Ishikawa (cell line): ENCODE data around the gene ABCC1.

Experiments
- CEBPB ChIP-seq: IDR thresholded peaks from 2 replicates; pipeline ENCODE4 v1.6.1; 2012
- CREB1 ChIP-seq: IDR thresholded peaks from 2 replicates; pipeline ENCODE4 v1.6.1; 2012; ENCODE audit warnings: low read depth
- EGR1 ChIP-seq: IDR thresholded peaks from 2 replicates; pipeline ENCODE4 v1.6.1; 2012
- EP300 ChIP-seq: IDR thresholded peaks from 2 replicates; pipeline ENCODE4 v1.6.1; 2012; ENCODE audit warnings: borderline replicate concordance
- FOXM1 ChIP-seq: IDR thresholded peaks from 2 replicates; pipeline ENCODE4 v1.6.1; 2012; ENCODE audit warnings: low read depth, borderline replicate concordance
- MAX ChIP-seq: IDR thresholded peaks from 2 replicates; pipeline ENCODE4 v1.6.1; 2012
- NFIC ChIP-seq: IDR thresholded peaks from 2 replicates; pipeline ENCODE4 v1.6.1; 2012
- RAD21 ChIP-seq: IDR thresholded peaks from 2 replicates; pipeline ENCODE4 v1.6.1; 2012; ENCODE audit warnings: low read depth
- REST ChIP-seq: IDR thresholded peaks from 2 replicates; pipeline ENCODE4 v1.6.1; 2012; ENCODE audit warnings: low read depth, mild to moderate bottlenecking
- TAF1 ChIP-seq: IDR thresholded peaks from 2 replicates; pipeline ENCODE4 v1.6.1; 2012; ENCODE audit warnings: low read depth, mild to moderate bottlenecking
- TCF12 ChIP-seq: IDR thresholded peaks from 2 replicates; pipeline ENCODE4 v1.6.1; 2012; ENCODE audit warnings: low read depth
- TEAD4 ChIP-seq: IDR thresholded peaks from 2 replicates; pipeline ENCODE4 v1.6.1; 2012
- USF1 ChIP-seq: IDR thresholded peaks from 2 replicates; pipeline ENCODE4 v1.6.1; 2012
- YY1 ChIP-seq: IDR thresholded peaks from 2 replicates; pipeline ENCODE4 v1.6.1; 2012; ENCODE audit warnings: low read depth
- ZBTB7A ChIP-seq: IDR thresholded peaks from 2 replicates; pipeline ENCODE4 v1.6.1; 2012; ENCODE audit warnings: low read depth

The ABCC1 gene

DNA sequence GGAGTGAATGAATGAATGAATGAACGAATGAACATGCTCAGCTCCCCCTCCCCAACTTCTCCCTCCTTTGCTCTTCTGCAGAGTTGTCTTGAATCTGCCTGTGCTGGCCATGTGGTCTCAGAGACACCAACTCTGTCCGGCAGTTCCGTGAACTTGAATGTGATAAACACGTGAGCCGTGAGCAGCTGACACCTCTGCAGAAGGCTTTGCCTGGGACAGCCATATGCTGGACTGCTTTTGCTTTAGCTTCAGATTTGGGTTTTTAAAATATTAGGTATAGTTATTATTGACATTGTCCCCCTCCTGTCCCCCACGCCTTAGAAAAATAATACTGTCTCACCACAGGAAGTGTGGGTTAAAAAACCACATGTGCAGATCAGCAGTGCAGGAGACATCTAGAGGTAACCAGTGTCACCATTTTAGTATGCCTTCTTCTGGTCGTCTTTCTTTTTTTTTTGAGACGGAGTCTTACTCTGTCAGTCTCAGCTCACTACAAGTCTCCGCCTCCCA is 83.8 kb downstream of the ABCC1 start:
- no peak for TF ChIP-seq EP300

DNA sequence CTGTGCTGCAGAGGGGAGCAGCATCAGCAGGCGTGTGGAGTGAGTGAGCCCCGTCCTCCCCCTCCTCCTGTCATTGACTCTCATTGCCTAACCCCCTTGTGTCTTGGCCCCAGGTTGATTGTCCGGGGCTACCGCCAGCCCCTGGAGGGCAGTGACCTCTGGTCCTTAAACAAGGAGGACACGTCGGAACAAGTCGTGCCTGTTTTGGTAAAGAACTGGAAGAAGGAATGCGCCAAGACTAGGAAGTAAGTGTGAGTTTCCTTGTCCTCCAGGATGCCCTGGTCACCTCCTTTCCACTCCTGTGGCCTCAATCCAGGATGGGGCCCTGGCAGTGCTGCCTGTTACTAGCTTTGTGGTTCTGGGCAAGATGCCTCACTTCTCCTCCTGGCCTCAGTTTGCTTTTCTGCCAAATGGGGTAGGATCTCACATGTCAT is 87.0 kb downstream of the ABCC1 start:
- TF ChIP-seq RAD21 (no peak), TCF12 (no peak), EP300 (no peak), CREB1 (no peak)

DNA sequence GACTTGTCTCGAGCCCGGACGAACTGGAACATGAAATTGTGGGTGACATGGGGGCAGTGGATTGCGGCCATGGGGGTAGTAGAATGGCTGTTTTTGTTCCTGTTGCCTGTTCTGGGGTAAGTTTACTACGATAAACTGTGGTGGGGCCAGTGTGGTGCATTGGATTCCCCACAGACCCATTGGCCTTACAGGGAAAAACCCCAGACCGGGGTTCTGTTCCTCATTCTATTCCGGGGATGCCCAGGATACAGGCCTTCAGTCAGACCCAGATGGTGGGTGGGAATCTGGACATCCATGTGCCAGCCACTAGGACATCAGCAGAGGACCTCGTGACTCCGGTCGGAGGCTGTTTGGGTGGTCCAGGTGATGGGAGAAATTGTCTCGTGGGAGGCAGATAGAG is 88.1 kb downstream of the ABCC1 start:
- TF ChIP-seq EGR1 (no peak), NFIC (no peak), TAF1 (no peak), CEBPB (no peak), YY1 (no peak), RAD21 (no peak), FOXM1 (no peak), USF1 (no peak), TEAD4 (no peak), CREB1 (no peak), ZBTB7A (no peak), REST (no peak), TCF12 (no peak), MAX (no peak), EP300 (no peak)

DNA sequence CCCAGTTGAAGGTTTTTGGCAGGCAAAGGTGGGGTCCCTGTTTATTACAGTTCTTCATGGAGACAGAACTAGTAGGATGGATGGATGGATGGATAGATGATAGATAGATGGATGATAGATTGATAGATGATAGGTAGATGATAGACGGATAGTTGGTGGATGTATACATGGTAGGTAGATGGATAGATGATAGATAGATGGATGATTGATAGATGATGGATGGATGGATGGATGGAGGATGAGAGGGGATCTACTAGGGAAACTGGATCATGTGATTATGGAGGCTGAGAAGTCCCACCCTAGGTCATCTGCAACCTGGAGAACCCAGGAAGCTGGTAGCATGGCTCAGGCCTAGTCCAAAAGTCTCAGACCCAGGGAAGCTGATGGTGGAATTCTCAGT is 88.6 kb downstream of the ABCC1 start:
- TF ChIP-seq FOXM1, result no peak
- TF ChIP-seq ZBTB7A, result no peak
- TF ChIP-seq NFIC, result no peak
- TF ChIP-seq EP300, result no peak
- TF ChIP-seq TCF12, result no peak
- TF ChIP-seq MAX, result no peak
- no peak for TF ChIP-seq TAF1

DNA sequence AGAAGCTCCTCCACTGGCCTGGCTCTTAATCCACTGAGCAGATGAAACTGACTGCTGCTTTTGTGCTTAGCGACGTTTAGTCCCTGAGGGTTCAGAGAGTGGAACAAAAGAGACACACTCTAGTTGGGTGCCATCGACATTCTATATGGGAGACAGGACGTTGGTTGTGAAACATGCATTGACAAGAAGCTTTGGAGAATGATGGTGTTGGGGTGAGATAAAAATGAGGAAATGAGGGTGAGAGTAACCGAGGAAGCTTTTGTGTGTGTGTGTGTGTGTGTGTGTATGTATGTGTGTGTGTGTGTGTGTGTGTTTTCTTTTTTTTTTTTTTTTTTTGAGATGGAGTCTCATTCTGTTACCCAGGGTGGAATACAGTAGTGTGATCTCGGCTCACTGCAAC is 89.5 kb downstream of the ABCC1 start:
- no peak for TF ChIP-seq NFIC
- TF ChIP-seq USF1, result no peak
- no peak for TF ChIP-seq YY1
- no peak for TF ChIP-seq EP300
- no peak for TF ChIP-seq TCF12
- no peak for TF ChIP-seq ZBTB7A
- TF ChIP-seq MAX, result no peak
- no peak for TF ChIP-seq CEBPB
- TF ChIP-seq FOXM1, result no peak
- no peak for TF ChIP-seq TEAD4
- TF ChIP-seq TAF1, result no peak
- TF ChIP-seq CREB1, result no peak
- TF ChIP-seq EGR1, result no peak
- TF ChIP-seq REST, result no peak
- no peak for TF ChIP-seq RAD21

DNA sequence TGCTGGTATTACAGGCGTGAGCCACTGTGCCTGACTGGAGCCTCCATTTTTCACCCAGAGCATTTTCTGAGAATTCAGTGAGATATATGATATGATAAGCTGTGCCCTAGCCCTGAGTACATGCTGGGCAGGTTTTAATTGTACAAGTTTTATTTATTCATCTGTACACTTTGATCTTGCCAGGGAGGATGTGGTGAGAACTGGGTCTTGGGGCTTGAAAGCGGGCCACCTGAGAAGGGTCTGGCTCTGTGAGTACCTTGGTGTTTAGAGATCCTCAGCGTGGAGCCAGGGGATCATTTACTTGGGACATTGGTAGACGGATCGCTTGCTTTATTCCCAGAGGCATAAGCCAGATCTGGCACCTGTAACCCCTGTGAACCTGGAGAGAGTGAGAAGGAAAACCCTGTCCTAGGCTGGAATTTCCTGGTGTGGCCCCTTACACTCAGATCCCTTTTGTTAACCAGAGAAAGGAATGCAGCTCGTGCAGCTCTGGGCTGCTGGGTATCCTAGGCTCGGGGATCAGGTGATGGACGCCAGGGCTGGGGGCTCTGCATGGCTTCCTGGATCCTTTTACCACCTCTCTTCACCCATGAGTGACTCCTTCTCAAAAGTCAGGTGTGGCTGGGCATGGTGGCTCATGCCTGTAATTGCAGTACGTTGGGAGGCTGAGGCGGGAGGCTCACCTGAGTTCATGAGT is 91.9 kb downstream of the ABCC1 start:
- TF ChIP-seq USF1, result no peak
- no peak for TF ChIP-seq RAD21
- no peak for TF ChIP-seq NFIC
- TF ChIP-seq TCF12, result no peak
- TF ChIP-seq ZBTB7A, result no peak
- no peak for TF ChIP-seq TAF1
- no peak for TF ChIP-seq EGR1
